ENCODE measurements around the gene TOLLIP. TPM values are rescaled to one million over a fixed set of nuclear protein-coding genes. Genes with fewer than 3 reads are reported as not detected.

TOLLIP gene
- total and polyA plus RNA-seq, 9 donors = 14.1 to 60.8 (median 44.8) TPM

GRCh38 chr11:1276041-1276790 lies 33.2 kb downstream of the TOLLIP start:
- intact Hi-C loops (cut with DNase I) = no loop called here
- Histone ChIP-seq H3K9me3 (no peaks in the 10 kb centered on the region), H3K27me3 (no peaks in the 10 kb centered on the region), H3K4me1 (ENCODE audit: insufficient read depth) (no peaks in the 10 kb centered on the region), H3K36me3 (no peaks in the 10 kb centered on the region), H3K27ac (no peak overlapping the region), H3K4me3 (no peak overlapping the region)
- DNase-seq = no peak
- WGBS, 3 donors = 78 to 82% (median 81%) methylated on average over 32 of the region's 32 CpGs
- TF ChIP-seq EP300 (IDR thresholded peaks at IDR 0.05) (no peak), CTCF (IDR thresholded peaks at IDR 0.05) (no peak)

GRCh38 chr11:1275021-1275420 lies 34.4 kb downstream of the TOLLIP start:
- Histone ChIP-seq H3K9me3 (no peaks in the 10 kb centered on the region), H3K36me3 (no peaks in the 10 kb centered on the region), H3K27me3 (no peaks in the 10 kb centered on the region), H3K4me3 (no peak overlapping the region), H3K4me1 (ENCODE audit: insufficient read depth) (no peaks in the 10 kb centered on the region), H3K27ac (no peak overlapping the region)
- WGBS, 3 donors = 89 to 92% (median 92%) methylated on average over 18 of the region's 18 CpGs
- TF ChIP-seq EP300 (IDR thresholded peaks at IDR 0.05) (no peak), POLR2A (IDR thresholded peaks at IDR 0.05) (no peak), CTCF (IDR thresholded peaks at IDR 0.05) (no peak)
- intact Hi-C loops (cut with DNase I) = no loop called here
- no peak for DNase-seq

GRCh38 chr11:1274501-1274900 lies 34.9 kb downstream of the TOLLIP start:
- Histone ChIP-seq H3K27me3 (no peaks in the 10 kb centered on the region), H3K9me3 (no peaks in the 10 kb centered on the region), H3K27ac (no peak overlapping the region), H3K4me3 (no peak overlapping the region), H3K36me3 (no peaks in the 10 kb centered on the region), H3K4me1 (ENCODE audit: insufficient read depth) (no peaks in the 10 kb centered on the region)
- no peak for DNase-seq
- TF ChIP-seq POLR2A (IDR thresholded peaks at IDR 0.05) (no peak), EP300 (IDR thresholded peaks at IDR 0.05) (no peak), CTCF (IDR thresholded peaks at IDR 0.05) (no peak)
- 83 to 89% (median 87%) methylated on average over 14 of the region's 14 CpGs for WGBS, 3 donors
- intact Hi-C loops (cut with DNase I) = no loop called here

- WGBS, 3 donors = 87 to 89% (median 88%) methylated on average over 30 of the region's 30 CpGs
- Histone ChIP-seq H3K9me3 (no peaks in the 10 kb centered on the region), H3K27ac (no peak overlapping the region), H3K4me1 (ENCODE audit: insufficient read depth) (no peaks in the 10 kb centered on the region), H3K36me3 (no peaks in the 10 kb centered on the region), H3K27me3 (no peaks in the 10 kb centered on the region), H3K4me3 (no peak overlapping the region)
- TF ChIP-seq CTCF (IDR thresholded peaks at IDR 0.05) = no peak
- TF ChIP-seq POLR2A (IDR thresholded peaks at IDR 0.05) = no peak
- TF ChIP-seq EP300 (IDR thresholded peaks at IDR 0.05) = no peak
- intact Hi-C loops (cut with DNase I) = no loop called here
- no peak for DNase-seq
Measured at GRCh38 chr11:1272531-1272930, 36.9 kb downstream of the TOLLIP start.

All from ovary (tissue), 9 donors.